ENCODE data around the gene PDHA2.
"Not testable (repeated sequence)": the region's sequence is repeated elsewhere in the genome, so short reads cannot be mapped to it uniquely, and the experiment has no call there.

Gene PDHA2

DNA sequence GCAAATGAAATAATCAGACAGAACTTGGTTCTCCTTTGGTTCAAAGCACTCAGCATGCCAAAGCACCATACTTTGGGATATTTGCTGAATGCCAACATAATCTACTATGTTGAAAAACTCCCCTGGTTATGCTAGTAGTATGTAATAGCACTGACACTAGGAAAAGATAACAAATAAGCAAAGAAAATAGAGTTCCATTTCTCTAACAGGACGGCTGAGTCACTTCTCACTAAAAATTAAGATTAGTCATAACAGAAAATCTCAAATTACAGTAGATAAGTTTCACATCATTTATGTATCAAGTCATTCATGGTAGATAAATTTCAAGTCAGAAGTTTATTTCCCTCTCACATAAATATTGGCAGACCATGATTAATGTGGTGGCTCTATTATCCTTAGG is 17.9 kb downstream of the PDHA2 start:
- no peaks in the 10 kb centered on the region for H3K4me1 ChIP-seq
- TF ChIP-seq, protein P1, sequence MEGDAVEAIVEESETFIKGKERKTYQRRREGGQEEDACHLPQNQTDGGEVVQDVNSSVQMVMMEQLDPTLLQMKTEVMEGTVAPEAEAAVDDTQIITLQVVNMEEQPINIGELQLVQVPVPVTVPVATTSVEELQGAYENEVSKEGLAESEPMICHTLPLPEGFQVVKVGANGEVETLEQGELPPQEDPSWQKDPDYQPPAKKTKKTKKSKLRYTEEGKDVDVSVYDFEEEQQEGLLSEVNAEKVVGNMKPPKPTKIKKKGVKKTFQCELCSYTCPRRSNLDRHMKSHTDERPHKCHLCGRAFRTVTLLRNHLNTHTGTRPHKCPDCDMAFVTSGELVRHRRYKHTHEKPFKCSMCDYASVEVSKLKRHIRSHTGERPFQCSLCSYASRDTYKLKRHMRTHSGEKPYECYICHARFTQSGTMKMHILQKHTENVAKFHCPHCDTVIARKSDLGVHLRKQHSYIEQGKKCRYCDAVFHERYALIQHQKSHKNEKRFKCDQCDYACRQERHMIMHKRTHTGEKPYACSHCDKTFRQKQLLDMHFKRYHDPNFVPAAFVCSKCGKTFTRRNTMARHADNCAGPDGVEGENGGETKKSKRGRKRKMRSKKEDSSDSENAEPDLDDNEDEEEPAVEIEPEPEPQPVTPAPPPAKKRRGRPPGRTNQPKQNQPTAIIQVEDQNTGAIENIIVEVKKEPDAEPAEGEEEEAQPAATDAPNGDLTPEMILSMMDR (IDR thresholded peaks at IDR 0.05) = no peak
- H3K36me3 ChIP-seq = no peaks in the 10 kb centered on the region
- no peak overlapping the region for H3K4me3 ChIP-seq
- intact Hi-C loops (cut with DNase I; ENCODE audit: low total_unique reads) = no loop called here
- no peaks in the 10 kb centered on the region for H3K9me3 ChIP-seq
- H3K27me3 ChIP-seq = no peaks in the 10 kb centered on the region
- no peak for DNase-seq
- H3K27ac ChIP-seq = no peak overlapping the region

DNA sequence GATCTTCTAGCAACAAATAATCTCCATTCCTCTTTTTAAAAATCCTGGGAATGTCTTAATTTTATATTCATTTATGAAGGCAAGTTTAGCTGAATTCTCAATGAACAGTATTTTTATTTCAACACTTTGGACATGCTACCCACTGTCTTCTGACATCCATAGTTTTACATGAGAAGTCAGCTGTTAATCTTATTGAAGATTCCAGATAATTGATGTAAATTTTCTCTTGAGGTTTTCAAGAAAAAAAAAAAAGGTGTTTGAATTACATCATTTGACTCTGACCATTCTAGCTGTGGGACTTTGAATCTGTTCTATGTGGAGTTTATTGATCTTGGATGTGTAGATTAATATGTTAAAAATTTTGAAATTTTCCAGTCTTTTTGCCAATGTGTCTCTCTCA is 28.0 kb downstream of the PDHA2 start:
- peaks cover 0 to 33% (median 0%) of the 10 kb centered on the region in 3 donors for H3K9me3 ChIP-seq
- no peak overlapping the region for H3K27ac ChIP-seq
- H3K4me3 ChIP-seq = no peak overlapping the region
- TF ChIP-seq, protein P1 (IDR thresholded peaks at IDR 0.05) = no peak
- no peaks in the 10 kb centered on the region for H3K4me1 ChIP-seq
- intact Hi-C loops (cut with DNase I; ENCODE audit: low total_unique reads) = no loop called here
- H3K27me3 ChIP-seq = no peaks in the 10 kb centered on the region
- no peak for DNase-seq
- H3K36me3 ChIP-seq = no peaks in the 10 kb centered on the region

DNA sequence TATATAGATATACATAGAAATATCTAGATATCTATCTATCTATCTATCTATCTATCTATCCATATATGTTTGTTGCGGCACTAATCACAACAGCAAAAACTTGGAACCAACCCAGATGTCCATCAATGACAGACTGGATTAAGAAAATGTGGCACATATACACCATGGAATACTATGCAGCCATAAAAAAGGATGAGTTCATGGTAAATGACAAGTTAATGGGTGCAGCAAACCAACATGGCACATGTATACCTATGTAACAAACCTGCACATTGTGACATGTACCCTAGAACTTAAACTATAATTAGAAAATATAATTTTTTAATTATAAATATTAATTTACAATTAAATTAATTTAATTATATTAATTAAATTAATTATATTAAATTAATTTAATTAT is 29.5 kb downstream of the PDHA2 start:
- H3K4me1 ChIP-seq; H3K36me3 ChIP-seq; DNase-seq; H3K27ac ChIP-seq; H3K4me3 ChIP-seq; H3K27me3 ChIP-seq; intact Hi-C loops (cut with DNase I; ENCODE audit: low total_unique reads): not testable (repeated sequence)
- H3K9me3 ChIP-seq = peaks cover 0 to 33% (median 0%) of the 10 kb centered on the region in 3 donors

GRCh38 chr4:95869961-95870500 is 30.1 kb downstream of the PDHA2 start:
- no peaks in the 10 kb centered on the region for H3K4me1 ChIP-seq
- TF ChIP-seq, protein P1 (IDR thresholded peaks at IDR 0.05) = no peak
- H3K9me3 ChIP-seq = peaks cover 0 to 33% (median 0%) of the 10 kb centered on the region in 3 donors
- H3K27me3 ChIP-seq = no peaks in the 10 kb centered on the region
- no peaks in the 10 kb centered on the region for H3K36me3 ChIP-seq
- intact Hi-C loops (cut with DNase I; ENCODE audit: low total_unique reads) = no loop called here
- no peak overlapping the region for H3K4me3 ChIP-seq
- no peak overlapping the region for H3K27ac ChIP-seq
- no peak for DNase-seq

- TF ChIP-seq, protein P1 (IDR thresholded peaks at IDR 0.05) = no peak
- no peaks in the 10 kb centered on the region for H3K4me1 ChIP-seq
- H3K36me3 ChIP-seq = no peaks in the 10 kb centered on the region
- intact Hi-C loops (cut with DNase I; ENCODE audit: low total_unique reads) = no loop called here
- no peaks in the 10 kb centered on the region for H3K9me3 ChIP-seq
- no peaks in the 10 kb centered on the region for H3K27me3 ChIP-seq
- no peak overlapping the region for H3K27ac ChIP-seq
- no peak for DNase-seq
- no peak overlapping the region for H3K4me3 ChIP-seq
These were observed 37.7 kb downstream of the PDHA2 start for GRCh38 chr4:95877636-95878035.

DNA sequence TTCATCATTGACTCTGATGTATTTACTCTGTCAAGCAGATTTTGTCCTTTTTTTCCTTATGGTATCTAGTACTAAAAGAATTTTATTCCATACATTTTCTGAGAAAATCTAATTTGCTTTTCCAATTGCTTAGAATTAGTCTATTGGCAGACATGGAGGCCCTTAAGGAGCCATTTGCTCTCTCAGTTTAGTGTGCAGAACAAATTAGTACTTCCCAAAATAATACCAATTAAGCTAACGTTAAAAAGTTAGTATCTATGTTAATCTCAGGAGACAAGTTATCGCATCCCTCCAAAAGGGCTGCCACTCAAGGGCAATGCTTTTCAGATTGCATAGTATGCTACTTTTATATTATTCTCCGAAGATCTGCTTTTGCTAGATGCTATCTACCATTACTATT is 47.7 kb downstream of the PDHA2 start:
- DNase-seq = no peak
- H3K9me3 ChIP-seq = peaks cover 0 to 4% (median 0%) of the 10 kb centered on the region in 3 donors
- H3K27ac ChIP-seq = no peak overlapping the region
- H3K36me3 ChIP-seq = no peaks in the 10 kb centered on the region
- H3K4me1 ChIP-seq = no peaks in the 10 kb centered on the region
- no peak overlapping the region for H3K4me3 ChIP-seq
- intact Hi-C loops (cut with DNase I; ENCODE audit: low total_unique reads) = no loop called here
- no peaks in the 10 kb centered on the region for H3K27me3 ChIP-seq
- TF ChIP-seq, protein P1 (IDR thresholded peaks at IDR 0.05) = no peak
